HepG2 (cell line): ENCODE measurements around the gene LENEP. TPM values are rescaled to one million over a fixed set of nuclear protein-coding genes. Genes with fewer than 3 reads are reported as not detected.
A peak's percentile ranks its signal among the peaks of the same experiment; 100 is the strongest.

Source experiments
- AKAP8 ChIP-seq: sonication (generic); formaldehyde crosslinking; IDR thresholded peaks from 2 replicates; pipeline ENCODE4 v1.5.1; 2020; ENCODE audit warnings: mild to moderate bottlenecking, missing genetic modification reagents
- ATAD3A ChIP-seq: sonication (generic); formaldehyde crosslinking; IDR thresholded peaks from 2 replicates; pipeline ENCODE4 v1.4.0; 2020; ENCODE audit warnings: missing genetic modification reagents
- DNMT1 ChIP-seq: sonication (generic); formaldehyde crosslinking; IDR thresholded peaks from 2 replicates; pipeline ENCODE4 v1.5.1; 2020; ENCODE audit warnings: mild to moderate bottlenecking, missing genetic modification reagents
- EP300 ChIP-seq, 3 experiments: sonication (generic) in 1 of 3; formaldehyde crosslinking in 1 of 3; IDR thresholded peaks; 2 replicates each; pipeline versions ENCODE4 v1.5.1 to v1.6.1; 2011 to 2020; ENCODE audit warnings: low read depth in 2 of 3, low read length in 2 of 3, borderline replicate concordance in 1 of 3, improper control_type of control experiment in 1 of 3, mild to moderate bottlenecking in 1 of 3, missing genetic modification reagents in 1 of 3, moderate library complexity in 1 of 3
- ETV6 ChIP-seq: sonication (generic); formaldehyde crosslinking; conservative IDR thresholded peaks from 2 replicates; pipeline ENCODE4 v1.4.0; 2020; ENCODE audit warnings: missing genetic modification reagents
- GLI4 ChIP-seq: sonication (generic); formaldehyde crosslinking; IDR thresholded peaks from 2 replicates; pipeline ENCODE4 v1.5.1; 2020; ENCODE audit warnings: missing genetic modification reagents, mild to moderate bottlenecking, moderate library complexity, borderline replicate concordance
- HOXA5 ChIP-seq: sonication (generic); formaldehyde crosslinking; IDR thresholded peaks from 2 replicates; pipeline ENCODE4 v1.4.0; 2020; ENCODE audit warnings: missing genetic modification reagents
- JDP2 ChIP-seq: sonication (generic); formaldehyde crosslinking; IDR thresholded peaks from 2 replicates; pipeline ENCODE4 v1.8.1; 2022; ENCODE audit warnings: missing genetic modification reagents, borderline replicate concordance
- MAFG ChIP-seq: sonication (generic); formaldehyde crosslinking; IDR thresholded peaks from 2 replicates; pipeline ENCODE4 v1.5.1; 2020; ENCODE audit warnings: mild to moderate bottlenecking, missing genetic modification reagents
- MAFK ChIP-seq, 2 experiments: IDR thresholded peaks in 1 of 2; conservative IDR thresholded peaks in 1 of 2; 2 replicates each; pipeline ENCODE4 v1.6.1; 2011; ENCODE audit warnings: improper control_type of control experiment in 2 of 2, low read length in 2 of 2
- NFYB ChIP-seq: sonication (generic); formaldehyde crosslinking; IDR thresholded peaks from 2 replicates; pipeline ENCODE4 v1.4.0; 2020; ENCODE audit warnings: missing genetic modification reagents
- NFYC ChIP-seq: IDR thresholded peaks from 2 replicates; pipeline ENCODE4 v1.6.1; 2016; ENCODE audit warnings: missing genetic modification reagents, missing compliant biosample characterization
- POLR2G ChIP-seq: fragments of 200-400 bp; formaldehyde crosslinking; IDR thresholded peaks from 2 replicates; pipeline ENCODE4 v1.6.1; 2018; ENCODE audit warnings: mild to moderate bottlenecking, low read depth, low read length, moderate library complexity
- RXRB ChIP-seq: IDR thresholded peaks from 2 replicates; pipeline ENCODE4 v1.6.1; 2016; ENCODE audit warnings: borderline replicate concordance, missing genetic modification reagents, missing compliant biosample characterization
- SP5 ChIP-seq: IDR thresholded peaks from 2 replicates; pipeline ENCODE4 v1.6.1; 2016; ENCODE audit warnings: low read depth, borderline replicate concordance
- UBTF ChIP-seq: sonication (generic); formaldehyde crosslinking; IDR thresholded peaks from 2 replicates; pipeline ENCODE4 v1.4.0; 2020; ENCODE audit warnings: mild to moderate bottlenecking, missing genetic modification reagents
- ZNF256 ChIP-seq: sonication (generic); formaldehyde crosslinking; conservative IDR thresholded peaks from 2 replicates; pipeline ENCODE4 v1.4.0; 2020; ENCODE audit warnings: missing genetic modification reagents
- ZNF264 ChIP-seq: sonication (generic); formaldehyde crosslinking; IDR thresholded peaks from 2 replicates; pipeline ENCODE4 v1.4.0; 2020; ENCODE audit warnings: missing genetic modification reagents
- ZNF317 ChIP-seq: sonication (generic); formaldehyde crosslinking; IDR thresholded peaks from 2 replicates; pipeline ENCODE4 v1.5.0; 2020; ENCODE audit warnings: mild to moderate bottlenecking, missing genetic modification reagents
- ZNF558 ChIP-seq: sonication (generic); formaldehyde crosslinking; IDR thresholded peaks from 2 replicates; pipeline ENCODE4 v1.9.0; 2022; ENCODE audit warnings: mild to moderate bottlenecking, missing genetic modification reagents, borderline replicate concordance
- ZNF775 ChIP-seq: sonication (generic); formaldehyde crosslinking; IDR thresholded peaks from 2 replicates; pipeline ENCODE4 v1.4.0; 2020; ENCODE audit warnings: missing genetic modification reagents, mild to moderate bottlenecking, moderate library complexity, borderline replicate concordance
- polyA plus RNA-seq, 8 experiments: library from polyadenylated mRNA; depleted of rRNA in 3 of 8; stranded (reverse) in 7 of 8; unstranded in 1 of 8; fragments of >200 nt; fragmentation: Illumina TruSeq in 4 of 8; extraction: Trizol in 4 of 8; gene quantifications; 2 replicates each; pipeline versions ENCODE4 v1.2.1 to v1.2.3, GENCODE V29; 2011 to 2016; ENCODE audit warnings: low read depth in 4 of 8, missing spikeins in 1 of 8, mixed read lengths in 1 of 8; ENCODE audit not compliant: insufficient read depth in 1 of 8
- total RNA-seq, 5 experiments: library from RNA; depleted of rRNA; stranded (reverse); fragments of >200 nt; fragmentation: Illumina TruSeq; extraction: Trizol; gene quantifications; 2 replicates each; pipeline ENCODE4 v1.2.3, GENCODE V29; 2016; ENCODE audit warnings: low read depth in 1 of 5
- TF ChIP-seq, protein P1 (sequence below): sonication (generic); formaldehyde crosslinking; IDR thresholded peaks from 2 replicates; pipeline ENCODE4 v1.5.0; 2020; ENCODE audit warnings: mild to moderate bottlenecking, missing genetic modification reagents, moderate library complexity
- TF ChIP-seq, protein P2 (sequence below), 2 experiments: sonication (generic) in 1 of 2; formaldehyde crosslinking in 1 of 2; IDR thresholded peaks; 2 replicates each; pipeline versions ENCODE4 v1.4.0 to v1.6.1; 2018 to 2020; ENCODE audit warnings: missing genetic modification reagents in 2 of 2, borderline replicate concordance in 1 of 2, low read depth in 1 of 2, mild to moderate bottlenecking in 1 of 2, missing biosample characterization in 1 of 2

The LENEP gene
- total and polyA plus RNA-seq, 2 of the 13 experiments (the other 11 are each of a cell fraction or from before 2014, with no cell fraction given) = 0.29 TPM; not detected in 1

DNA sequence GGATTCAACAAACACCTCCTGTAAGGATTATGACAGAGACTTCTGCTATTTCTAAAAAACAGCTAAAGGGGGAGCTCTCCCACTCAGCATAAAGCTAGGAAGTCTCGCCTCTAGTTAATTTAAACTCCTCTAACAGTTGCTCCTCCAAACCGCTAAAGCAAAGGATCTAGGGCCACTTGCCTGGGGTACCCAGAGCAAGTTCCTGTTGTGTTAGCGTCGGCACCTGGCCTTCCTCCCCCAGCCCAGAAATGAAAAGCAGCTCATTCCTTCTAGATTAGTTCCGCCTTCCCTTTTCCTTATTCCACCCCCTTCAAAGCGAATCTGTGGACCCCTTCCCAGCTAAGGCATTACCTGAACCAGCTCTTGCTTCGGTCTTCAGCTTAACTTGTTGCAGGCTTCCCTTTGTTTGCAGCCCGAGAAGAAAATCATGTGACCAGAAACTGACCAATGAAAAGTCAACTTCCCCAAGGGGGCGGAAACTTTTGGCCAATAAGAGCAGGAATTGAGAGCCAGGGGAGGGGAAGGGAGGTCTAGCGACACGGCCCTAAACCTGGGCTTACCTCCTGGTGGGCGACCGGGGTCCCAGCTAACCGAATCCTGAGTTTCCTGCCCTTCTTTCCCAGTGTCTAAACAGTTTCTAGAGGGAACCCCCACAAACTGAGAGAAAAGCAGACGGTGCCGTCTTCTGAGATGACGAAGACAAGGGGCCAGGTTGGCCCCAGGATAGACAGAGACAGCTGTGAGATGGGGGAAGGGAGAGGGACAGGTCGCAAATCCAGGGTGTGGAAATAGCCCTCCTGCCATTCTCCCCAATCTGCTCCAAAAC lies 37.5 kb upstream of the LENEP start, which contains the start of gene PBXIP1 (continued):
- TF ChIP-seq, protein P1, sequence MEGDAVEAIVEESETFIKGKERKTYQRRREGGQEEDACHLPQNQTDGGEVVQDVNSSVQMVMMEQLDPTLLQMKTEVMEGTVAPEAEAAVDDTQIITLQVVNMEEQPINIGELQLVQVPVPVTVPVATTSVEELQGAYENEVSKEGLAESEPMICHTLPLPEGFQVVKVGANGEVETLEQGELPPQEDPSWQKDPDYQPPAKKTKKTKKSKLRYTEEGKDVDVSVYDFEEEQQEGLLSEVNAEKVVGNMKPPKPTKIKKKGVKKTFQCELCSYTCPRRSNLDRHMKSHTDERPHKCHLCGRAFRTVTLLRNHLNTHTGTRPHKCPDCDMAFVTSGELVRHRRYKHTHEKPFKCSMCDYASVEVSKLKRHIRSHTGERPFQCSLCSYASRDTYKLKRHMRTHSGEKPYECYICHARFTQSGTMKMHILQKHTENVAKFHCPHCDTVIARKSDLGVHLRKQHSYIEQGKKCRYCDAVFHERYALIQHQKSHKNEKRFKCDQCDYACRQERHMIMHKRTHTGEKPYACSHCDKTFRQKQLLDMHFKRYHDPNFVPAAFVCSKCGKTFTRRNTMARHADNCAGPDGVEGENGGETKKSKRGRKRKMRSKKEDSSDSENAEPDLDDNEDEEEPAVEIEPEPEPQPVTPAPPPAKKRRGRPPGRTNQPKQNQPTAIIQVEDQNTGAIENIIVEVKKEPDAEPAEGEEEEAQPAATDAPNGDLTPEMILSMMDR (CRISPR knock-in tag) = 0 out of 2 replicates have a peak, but pooled peaks have one; percentile 1
- TF ChIP-seq NFYB (CRISPR knock-in tag) (peak; percentile 85), ATAD3A (no peak), JDP2 (no peak), ZNF317 (CRISPR knock-in tag) (no peak), ZNF558 (no peak), ZNF264 (CRISPR knock-in tag) (0 out of 2 replicates have a peak, but pooled peaks have one; percentile 8), ZNF256 (no peak), MAFK (conservative IDR thresholded peaks at IDR 0.05 in 1 of 2, IDR thresholded peaks at IDR 0.05 in 1 of 2; ENCODE audit: low read length in 2 of 2) (no peak), RXRB (peak; percentile 25; the same call in 1 of the 2 replicates), UBTF (CRISPR knock-in tag) (0 out of 2 replicates have a peak, but pooled peaks have one; percentile 33), SP5 (peak; percentile 20; the same call in 1 of the 2 replicates), POLR2G (peak; percentile 53), ZNF775 (no peak), MAFG (CRISPR knock-in tag) (no peak), EP300 (IDR thresholded peaks at IDR 0.05; ENCODE audit: low read depth in 2 of 2, low read length in 2 of 2) (no peak), EP300 (CRISPR knock-in tag; IDR thresholded peaks at IDR 0.05; ENCODE audit: borderline replicate concordance) (no peak), ETV6 (no peak), GLI4 (no peak; the same call in 1 of the 2 replicates), NFYC (CRISPR knock-in tag) (peak; percentile 89), DNMT1 (CRISPR knock-in tag) (no peak), HOXA5 (CRISPR knock-in tag) (0 out of 2 replicates have a peak, but pooled peaks have one; percentile 42), AKAP8 (no peak)
- TF ChIP-seq, protein P2, sequence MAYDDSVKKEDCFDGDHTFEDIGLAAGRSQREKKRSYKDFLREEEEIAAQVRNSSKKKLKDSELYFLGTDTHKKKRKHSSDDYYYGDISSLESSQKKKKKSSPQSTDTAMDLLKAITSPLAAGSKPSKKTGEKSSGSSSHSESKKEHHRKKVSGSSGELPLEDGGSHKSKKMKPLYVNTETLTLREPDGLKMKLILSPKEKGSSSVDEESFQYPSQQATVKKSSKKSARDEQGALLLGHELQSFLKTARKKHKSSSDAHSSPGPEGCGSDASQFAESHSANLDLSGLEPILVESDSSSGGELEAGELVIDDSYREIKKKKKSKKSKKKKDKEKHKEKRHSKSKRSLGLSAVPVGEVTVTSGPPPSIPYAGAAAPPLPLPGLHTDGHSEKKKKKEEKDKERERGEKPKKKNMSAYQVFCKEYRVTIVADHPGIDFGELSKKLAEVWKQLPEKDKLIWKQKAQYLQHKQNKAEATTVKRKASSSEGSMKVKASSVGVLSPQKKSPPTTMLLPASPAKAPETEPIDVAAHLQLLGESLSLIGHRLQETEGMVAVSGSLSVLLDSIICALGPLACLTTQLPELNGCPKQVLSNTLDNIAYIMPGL (CRISPR knock-in tag; IDR thresholded peaks at IDR 0.05; ENCODE audit: borderline replicate concordance in 1 of 2, low read depth in 1 of 2) = 0 out of 4 replicates have a peak, but pooled peaks of 1 of the 2 experiments have one; percentile 29
